ENCODE measurements around the gene WSB1. TPM values are rescaled to one million over a fixed set of nuclear protein-coding genes. Genes with fewer than 3 reads are reported as not detected.

Gene WSB1
- total and polyA plus RNA-seq, 9 of the 15 experiments (the other 6 are each of a cell fraction or from before 2014, with no cell fraction given), result 22.8 to 229 (median 81.1) TPM

DNA sequence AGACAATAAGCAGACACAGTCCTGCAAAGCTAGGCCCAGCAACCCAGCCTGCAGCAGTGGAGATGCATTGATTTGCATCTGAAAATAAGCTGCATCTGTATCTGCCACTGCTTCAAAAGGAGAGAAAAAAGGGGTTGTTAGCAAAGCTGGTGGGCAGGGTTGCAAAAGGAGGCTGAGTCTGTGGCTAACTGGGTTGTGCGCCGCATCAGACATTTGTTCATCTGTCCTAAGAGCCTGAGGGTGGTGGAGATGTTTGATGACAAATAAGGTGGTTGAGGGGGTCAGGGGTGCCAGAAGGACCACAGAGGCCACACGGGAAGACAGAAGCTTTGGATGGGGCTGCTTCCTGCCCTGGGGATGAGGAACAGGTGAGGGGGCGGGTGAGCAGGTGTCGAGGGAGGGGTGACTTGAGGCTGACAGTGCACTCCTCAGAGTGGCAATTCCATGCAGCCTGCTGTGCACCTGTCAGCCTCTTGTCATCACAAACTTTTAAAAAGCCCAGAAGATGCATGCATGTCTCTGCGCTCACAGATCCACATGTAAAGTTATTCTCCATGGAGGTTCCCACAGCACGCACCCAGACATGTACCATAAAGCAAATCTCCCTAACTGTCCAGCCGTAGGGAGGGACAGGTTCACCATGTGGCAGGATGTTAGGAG lies 35.4 kb downstream of the WSB1 start:
- Histone ChIP-seq H3K4me3 (no peak overlapping the region), H3K36me3 (ENCODE audit: control insufficient read depth, insufficient read depth, low read length) (no peaks in the 10 kb centered on the region; the same call in 2 of the 3 replicates), H3K27me3 (ENCODE audit: control insufficient read depth in 2 of 2, insufficient read depth in 2 of 2, low read length in 2 of 2) (no peaks in the 10 kb centered on the region), H2AFZ (ENCODE audit: low read depth, low read length) (no peak overlapping the region), H3K4me2 (ENCODE audit: insufficient read depth, low read length) (no peak overlapping the region), H3K9me3 (replicated peaks; ENCODE audit: control insufficient read depth, insufficient read depth, low read depth, low read length) (no peaks in the 10 kb centered on the region), H4K20me1 (replicated peaks; ENCODE audit: control insufficient read depth, insufficient read depth, low read length) (no peaks in the 10 kb centered on the region), H3K9ac (ENCODE audit: insufficient read depth in 1 of 2, low read depth in 2 of 2, low read length in 2 of 2) (no peak overlapping the region), H3K9me1 (ENCODE audit: control insufficient read depth, insufficient read depth, low read length) (no peaks in the 10 kb centered on the region), H3K79me2 (ENCODE audit: control insufficient read depth, insufficient read depth, low read length) (peaks cover 5% of the 10 kb centered on the region; the same call in 2 of the 3 replicates), H3K4me1 (replicated peaks in 1 of 2; ENCODE audit: control insufficient read depth in 2 of 2, insufficient read depth in 2 of 2, low read length in 2 of 2) (peaks cover 12 to 22% of the 10 kb centered on the region in 2 experiments; a peak in 4 of 5 replicates), H3K27ac (ENCODE audit: extremely low read depth, low read depth, low read length) (no peak overlapping the region)
- in situ Hi-C loops (cut with MboI) (no loop called here), intact Hi-C loops (cut with micrococcal nuclease) (no loop called here)
- no TSS peak for BruUV-seq (replicated peaks)
- TF ChIP-seq ZBTB8A (IDR thresholded peaks at IDR 0.05; ENCODE audit: partially characterized antibody) (no peak), RBM14 (IDR thresholded peaks at IDR 0.05; ENCODE audit: borderline replicate concordance, insufficient read depth, low read depth, low read length) (no peak), HDAC1 (IDR thresholded peaks at IDR 0.05) (no peak), CBX3 (IDR thresholded peaks at IDR 0.05; ENCODE audit: borderline replicate concordance in 1 of 2, low read length in 2 of 2) (no peak), BRCA1 (IDR thresholded peaks at IDR 0.05) (no peak), BRCA1 (CRISPR knock-in tag; IDR thresholded peaks at IDR 0.05) (no peak), MED1 (CRISPR knock-in tag; IDR thresholded peaks at IDR 0.05; ENCODE audit: borderline replicate concordance) (no peak), HDAC6 (IDR thresholded peaks at IDR 0.05; ENCODE audit: low read depth, low read length) (no peak), SIX5 (IDR thresholded peaks at IDR 0.05; ENCODE audit: borderline replicate concordance in 1 of 2, insufficient read depth in 1 of 2, low read depth in 1 of 2, low read length in 2 of 2) (no peak), ATF7 (IDR thresholded peaks at IDR 0.05) (no peak), ZNF398 (CRISPR knock-in tag; IDR thresholded peaks at IDR 0.05) (no peak), E2F3 (CRISPR knock-in tag; IDR thresholded peaks at IDR 0.05) (no peak), ATF1 (CRISPR knock-in tag; IDR thresholded peaks at IDR 0.05) (no peak), ATF1 (tag; IDR thresholded peaks at IDR 0.05) (no peak), ZNF134 (CRISPR knock-in tag; conservative IDR thresholded peaks at IDR 0.05) (no peak), NFRKB (IDR thresholded peaks at IDR 0.05; ENCODE audit: low read depth) (no peak)
- ChIA-PET CTCF (ENCODE audit: low intra/inter-chr PET ratio) (no interaction called here), POLR2A (interaction anchor here (0.5 to 2.2 kb wide), 5 partner anchors 10 to 299 kb away, joined by 3 to 19 read pairs (median 3); partner anchors contain the start of gene WSB1)
- no peak for FAIRE-seq
- no peak for DNase-seq (ENCODE audit: extremely low read depth in 1 of 4, low spot score in 3 of 4)
- ATAC-seq, result no peak
- 61% methylated on average over 8 of the region's 8 CpGs for WGBS (ENCODE audit: insufficient coverage, low coverage, missing lambda C conversion rate)
